Measurements from ENCODE around the gene PRAC1. TPM values are rescaled to one million over a fixed set of nuclear protein-coding genes. Genes with fewer than 3 reads are reported as not detected.

The PRAC1 gene
- total RNA-seq, 1 donor from 2014 or later: not detected

DNA sequence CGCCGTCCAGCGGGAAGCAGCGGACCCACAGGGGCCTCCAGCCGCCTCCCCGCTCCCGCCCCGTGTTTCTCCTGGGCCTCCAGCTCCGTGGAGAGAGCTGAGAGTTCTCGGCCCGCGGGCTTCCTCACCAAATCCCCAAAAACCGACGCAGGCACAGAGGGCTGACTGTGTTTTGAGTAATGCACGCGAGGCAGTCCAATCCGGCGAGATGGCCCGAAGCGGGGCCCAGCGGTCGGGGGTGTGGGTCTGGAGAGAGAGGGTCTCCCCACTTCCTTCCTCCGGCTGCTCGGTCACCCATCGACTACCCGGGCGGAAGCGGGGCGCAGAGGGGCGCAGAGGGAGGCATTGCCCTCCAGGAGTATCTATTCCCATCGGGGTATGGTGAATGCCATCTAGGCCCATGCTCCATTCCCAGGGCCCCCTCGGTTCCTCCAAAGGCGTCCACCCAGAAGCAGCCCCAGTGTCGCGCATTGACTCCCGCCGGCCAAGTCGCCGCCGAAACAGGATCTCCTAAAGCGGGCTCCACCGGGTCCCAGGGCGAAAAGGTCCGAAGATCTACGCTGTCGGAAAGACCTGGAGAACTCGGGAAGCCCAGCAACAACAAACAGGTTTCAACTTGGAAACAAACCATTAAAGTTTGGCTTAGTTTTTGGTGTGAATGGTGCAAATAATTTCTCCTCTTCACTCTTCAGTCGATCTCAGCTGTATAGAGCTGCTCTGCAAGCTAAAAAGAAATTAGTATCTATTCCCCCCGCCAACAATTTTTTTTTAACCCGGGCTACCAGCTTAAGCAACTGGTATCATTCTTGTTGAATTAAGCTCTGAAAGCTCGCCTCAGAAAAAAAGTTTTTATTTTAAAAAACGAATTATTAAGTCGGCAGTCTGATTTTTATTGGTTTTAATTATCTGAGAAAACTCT is 25.4 kb upstream of the PRAC1 start:
- DNase-seq (ENCODE audit: low read depth in 2 of 2): no peak

DNA sequence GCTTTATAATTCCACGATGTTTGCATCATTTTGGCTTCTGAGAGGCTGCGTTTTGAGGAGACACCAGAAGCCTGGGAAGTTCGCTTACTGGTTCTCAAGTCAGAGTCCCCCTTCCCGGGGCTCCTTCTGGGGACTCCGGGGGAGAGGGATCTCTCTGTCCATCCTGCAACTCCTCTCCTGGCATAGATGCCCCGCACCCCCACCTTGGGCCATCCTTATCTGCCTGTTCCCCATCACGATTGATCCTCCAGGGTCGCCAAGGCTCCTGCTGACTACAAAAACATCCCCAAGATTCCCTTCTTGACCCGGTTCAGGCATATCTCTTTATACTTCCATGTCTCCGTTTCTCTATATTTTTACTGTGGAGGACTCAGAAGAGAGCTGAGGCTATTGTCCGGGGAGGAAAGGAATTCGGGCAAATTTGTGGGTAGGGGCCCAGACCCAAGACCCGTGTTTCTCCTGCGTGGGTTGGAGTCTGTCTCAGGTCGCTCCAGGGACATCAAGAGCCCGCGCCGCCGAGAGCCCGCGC is 24.7 kb upstream of the PRAC1 start:
- DNase-seq (ENCODE audit: low read depth in 2 of 2): no peak

DNA sequence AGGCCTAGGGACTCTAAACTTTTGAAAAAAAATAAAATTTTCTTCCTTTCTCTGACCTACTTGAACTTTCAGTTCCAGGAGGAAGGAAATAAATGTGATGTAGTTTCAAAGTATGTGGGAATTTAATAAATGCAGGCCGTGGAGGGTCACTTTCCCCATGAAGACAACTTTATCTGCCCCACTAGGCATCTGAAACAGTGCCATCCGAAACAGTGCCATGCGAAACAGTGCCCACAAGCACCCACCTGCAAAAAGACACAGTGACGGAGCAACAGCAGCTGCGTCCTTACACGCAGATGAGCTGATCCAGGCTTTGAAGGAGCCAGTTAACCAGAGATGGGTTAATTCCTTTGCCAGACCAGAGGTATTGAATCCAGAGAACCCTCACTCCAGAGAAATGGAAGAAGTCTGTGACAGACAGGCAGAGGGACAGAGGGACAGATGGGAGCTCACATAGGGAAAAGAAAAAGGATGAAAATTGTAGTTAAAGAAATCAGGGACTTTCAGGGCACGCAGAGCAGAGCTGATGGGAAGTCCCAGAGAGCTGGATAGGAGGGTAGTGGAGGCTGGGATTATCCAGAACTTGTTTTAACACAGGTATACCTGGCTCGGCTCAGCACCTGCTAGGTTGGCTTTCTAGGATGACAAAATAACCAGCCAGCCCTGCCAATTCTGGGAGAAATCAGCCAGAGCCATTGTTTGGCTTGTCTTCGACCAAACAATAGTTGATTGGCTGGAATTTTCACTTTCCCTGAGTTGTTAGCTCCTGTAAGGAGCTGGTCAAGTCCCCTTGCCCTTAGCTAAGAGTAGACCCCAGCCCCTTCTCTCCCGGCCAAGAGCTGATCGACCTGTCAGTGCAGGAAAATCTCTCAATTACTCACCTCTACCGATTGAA is 23.3 kb upstream of the PRAC1 start:
- no peak for DNase-seq (ENCODE audit: low read depth in 2 of 2)

DNA sequence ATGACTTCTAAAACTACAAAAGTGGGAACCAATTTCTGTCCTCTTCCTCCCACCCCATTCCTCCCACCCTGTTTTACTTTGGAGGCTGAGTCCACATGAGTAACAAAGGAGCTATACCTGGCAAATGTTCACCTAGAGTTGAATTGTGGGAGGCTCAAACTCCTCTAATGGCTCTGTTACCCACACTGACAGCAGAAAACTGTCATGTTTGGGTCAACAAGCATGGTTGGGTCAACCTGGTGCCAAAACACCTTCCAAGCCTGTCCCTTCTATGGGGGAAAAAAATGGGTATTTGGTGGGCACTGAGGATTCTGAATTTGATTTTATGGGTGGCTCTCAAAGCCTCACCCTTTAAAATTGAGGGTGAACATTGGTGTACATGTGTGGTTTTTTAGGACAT is 18.2 kb upstream of the PRAC1 start:
- DNase-seq (ENCODE audit: low read depth in 2 of 2): no peak

DNA sequence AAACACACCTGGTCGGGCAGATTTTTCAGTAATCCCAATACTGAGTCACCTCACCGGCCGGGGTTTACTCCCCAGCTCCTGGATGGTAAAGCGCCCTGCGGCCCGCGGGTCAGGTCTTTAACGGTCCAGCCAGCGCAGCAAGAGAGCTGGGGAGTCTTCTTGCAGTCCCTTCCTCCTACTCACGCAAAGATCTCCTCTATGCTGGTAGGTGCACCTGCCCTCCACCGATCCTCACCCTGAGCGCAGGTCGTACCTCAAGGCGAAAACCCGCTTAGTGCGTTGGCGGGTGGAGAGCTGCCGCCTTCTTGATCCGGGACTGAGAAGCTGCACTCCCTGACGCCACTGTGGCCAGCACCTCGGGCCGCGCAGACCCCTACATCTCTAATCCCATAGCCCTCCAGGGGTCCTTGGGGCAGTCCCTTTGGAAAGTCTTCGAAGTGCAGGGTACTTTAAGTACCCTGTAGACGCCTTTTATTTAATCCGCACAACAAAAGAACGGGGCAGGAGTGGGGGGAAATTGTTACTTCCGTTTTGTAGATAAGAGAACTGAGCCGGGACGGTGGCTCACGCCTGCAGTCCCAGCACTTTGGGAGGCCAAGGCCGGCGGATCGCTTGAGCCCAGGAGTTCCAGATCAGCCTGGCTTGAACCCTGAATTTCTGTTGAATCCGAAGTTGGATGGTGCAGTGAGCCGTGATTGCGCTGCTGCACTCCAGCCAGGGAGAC is 16.6 kb upstream of the PRAC1 start:
- DNase-seq (ENCODE audit: low read depth in 2 of 2): no peak

- no peak for DNase-seq (ENCODE audit: low read depth in 2 of 2)
Observed at GRCh38 chr17:48738424-48738802, 16.1 kb upstream of the PRAC1 start.

DNA sequence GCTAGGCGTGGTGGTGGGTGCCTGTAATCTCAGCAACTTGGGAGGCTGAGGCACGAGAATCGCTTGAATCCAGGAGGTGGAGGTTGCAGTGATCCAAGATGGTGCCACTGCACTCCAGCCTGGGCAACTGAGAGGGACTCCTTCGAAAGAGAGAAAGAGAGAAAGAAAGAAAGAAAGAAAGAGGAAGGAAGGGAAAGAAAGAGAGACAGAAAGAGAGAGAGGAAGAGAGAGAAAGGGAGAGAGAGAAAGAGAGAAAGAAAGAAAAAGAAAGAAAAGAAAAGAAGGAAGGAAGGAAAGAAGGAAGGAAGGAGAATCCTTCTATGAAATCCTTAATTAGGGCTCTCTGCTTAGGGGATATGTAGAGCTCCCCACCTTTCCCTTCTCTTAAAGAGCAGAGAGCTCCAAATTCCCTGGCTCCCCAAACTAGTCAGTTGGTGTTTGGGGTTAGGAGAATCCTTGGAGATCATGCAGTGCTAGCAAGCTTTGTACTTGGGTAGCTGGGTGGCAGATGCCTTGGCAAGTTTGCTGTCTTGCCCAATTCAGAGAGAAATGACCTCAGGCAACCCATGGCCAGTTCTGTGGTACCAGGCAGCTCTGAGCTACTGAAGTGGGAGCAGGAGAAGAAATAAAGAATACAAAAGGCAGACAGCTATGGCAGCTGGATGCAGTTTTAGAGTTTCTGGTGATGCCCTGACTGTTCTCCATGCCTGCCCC is 15.2 kb upstream of the PRAC1 start:
- no peak for DNase-seq (ENCODE audit: low read depth in 2 of 2)

DNA sequence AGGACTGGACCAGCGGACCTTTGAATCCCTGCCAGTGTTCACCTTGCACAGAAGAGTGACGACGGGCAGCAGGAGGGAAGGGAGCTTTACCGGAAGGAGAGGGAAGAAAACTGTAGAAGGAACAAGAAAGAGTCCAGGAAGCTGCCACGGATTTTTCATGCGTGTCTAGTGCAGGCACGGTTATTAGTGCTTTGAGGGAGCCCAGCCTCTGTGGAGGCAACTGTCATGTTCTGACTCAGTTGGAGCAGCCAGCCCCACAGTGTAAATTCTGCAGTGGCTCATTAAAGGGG is 12.7 kb upstream of the PRAC1 start:
- DNase-seq (ENCODE audit: low read depth in 2 of 2): no peak

DNA sequence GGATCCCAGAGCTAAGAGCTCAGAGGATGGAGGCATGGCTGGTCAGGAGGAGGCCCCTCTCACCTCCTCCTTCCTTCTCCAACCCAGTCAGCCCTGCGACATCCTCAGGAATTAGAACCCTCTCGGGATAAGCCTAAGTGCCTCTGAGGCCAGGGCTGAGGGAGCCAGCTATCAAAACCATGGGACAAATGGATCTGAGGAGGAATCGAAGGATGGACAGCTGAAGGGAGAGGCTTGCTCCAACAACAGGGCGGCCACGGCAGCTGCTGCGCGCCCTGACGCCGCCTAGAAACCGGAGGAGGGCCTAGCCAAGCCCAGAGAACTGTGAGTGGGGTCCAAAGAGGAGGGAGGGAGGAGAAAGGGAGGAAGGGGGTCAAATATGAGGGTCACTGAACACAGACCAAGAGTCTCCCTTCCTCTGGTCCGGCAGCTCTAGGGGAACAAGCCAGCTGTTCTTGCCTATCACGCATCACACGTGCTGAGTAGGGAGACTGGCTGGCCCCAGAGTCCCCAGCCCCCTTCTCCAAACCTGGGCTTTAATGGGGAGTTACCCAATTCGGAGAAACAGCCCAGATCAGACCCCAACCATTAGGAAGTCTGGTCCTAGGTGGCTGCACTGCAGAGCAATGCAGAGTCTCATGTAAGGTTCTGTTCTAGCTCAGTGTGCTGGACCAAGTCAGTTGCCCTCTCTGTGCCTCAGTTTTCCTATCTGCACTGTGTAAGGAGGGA is 12.2 kb upstream of the PRAC1 start:
- DNase-seq (ENCODE audit: low read depth in 2 of 2): no peak

- no peak for DNase-seq (ENCODE audit: low read depth in 2 of 2)
Observed at GRCh38 chr17:48733632-48734328, 11.5 kb upstream of the PRAC1 start.

GRCh38 chr17:48732688-48733629 is 10.6 kb upstream of the PRAC1 start:
- no peak for DNase-seq (ENCODE audit: low read depth in 2 of 2)

- DNase-seq (ENCODE audit: low read depth in 2 of 2): no peak
Observed at GRCh38 chr17:48731355-48731754, 9.0 kb upstream of the PRAC1 start.

GRCh38 chr17:48730240-48730550 is 7.9 kb upstream of the PRAC1 start:
- no peak for DNase-seq (ENCODE audit: low read depth in 2 of 2)

GRCh38 chr17:48729335-48730239 is 7.3 kb upstream of the PRAC1 start:
- DNase-seq (ENCODE audit: low read depth in 2 of 2): no peak

DNA sequence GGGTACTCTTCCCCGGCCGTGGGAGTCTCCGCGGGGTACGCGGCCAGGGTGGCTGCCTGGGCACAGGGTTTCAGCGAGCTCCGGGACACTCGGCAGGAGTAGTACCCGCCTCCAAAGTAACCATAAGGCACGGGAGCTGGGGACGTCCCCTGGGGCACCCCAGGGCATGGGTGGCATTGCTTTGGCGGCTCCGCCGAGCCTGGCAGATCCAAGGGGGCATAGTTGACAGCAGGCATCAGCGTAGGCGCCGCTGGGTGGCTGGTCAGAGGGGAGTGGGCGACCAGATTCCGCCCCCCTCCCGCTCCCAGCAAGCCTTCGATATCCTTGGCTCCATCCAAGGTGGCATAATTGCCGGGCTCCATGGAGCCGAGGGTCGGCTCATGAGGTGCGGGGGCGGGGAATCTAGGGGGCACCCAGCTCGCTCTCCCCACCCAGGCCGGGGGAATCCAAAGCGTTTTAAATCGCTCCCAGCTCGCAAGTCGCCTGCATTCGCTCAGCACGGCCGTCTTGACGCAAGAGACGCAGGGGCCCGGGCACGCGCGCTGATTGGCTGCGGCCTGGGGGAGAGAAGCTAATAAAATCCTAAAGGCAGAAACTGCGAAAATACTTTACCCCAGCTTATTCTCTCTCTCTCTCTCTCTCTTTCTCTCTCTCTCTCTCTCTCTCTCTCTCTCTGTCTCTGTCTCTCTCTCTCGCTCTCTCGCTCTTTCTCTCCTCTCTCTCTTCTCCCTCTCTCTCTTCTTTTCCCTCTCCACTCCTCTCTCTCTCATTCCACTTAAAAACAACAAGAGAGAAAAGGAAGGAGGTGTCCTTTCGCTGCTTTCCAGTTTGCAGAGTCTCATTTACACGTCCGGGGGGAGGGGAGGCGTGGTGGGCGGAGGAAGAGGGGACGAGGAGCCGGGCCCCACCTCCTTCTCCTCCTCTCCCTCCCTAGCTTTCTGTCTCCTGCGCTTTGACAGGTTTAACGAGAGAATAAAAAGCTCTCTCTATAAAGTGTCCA is 6.2 kb upstream of the PRAC1 start, which contains the start of gene HOXB13:
HOXB13 (minus strand) TSS at position 519 of the 1,000 bp plus-strand sequence; CDS start at position 362, 157 bp downstream.
- DNase-seq (ENCODE audit: low read depth in 2 of 2): peak; percentile 34 to 37

DNA sequence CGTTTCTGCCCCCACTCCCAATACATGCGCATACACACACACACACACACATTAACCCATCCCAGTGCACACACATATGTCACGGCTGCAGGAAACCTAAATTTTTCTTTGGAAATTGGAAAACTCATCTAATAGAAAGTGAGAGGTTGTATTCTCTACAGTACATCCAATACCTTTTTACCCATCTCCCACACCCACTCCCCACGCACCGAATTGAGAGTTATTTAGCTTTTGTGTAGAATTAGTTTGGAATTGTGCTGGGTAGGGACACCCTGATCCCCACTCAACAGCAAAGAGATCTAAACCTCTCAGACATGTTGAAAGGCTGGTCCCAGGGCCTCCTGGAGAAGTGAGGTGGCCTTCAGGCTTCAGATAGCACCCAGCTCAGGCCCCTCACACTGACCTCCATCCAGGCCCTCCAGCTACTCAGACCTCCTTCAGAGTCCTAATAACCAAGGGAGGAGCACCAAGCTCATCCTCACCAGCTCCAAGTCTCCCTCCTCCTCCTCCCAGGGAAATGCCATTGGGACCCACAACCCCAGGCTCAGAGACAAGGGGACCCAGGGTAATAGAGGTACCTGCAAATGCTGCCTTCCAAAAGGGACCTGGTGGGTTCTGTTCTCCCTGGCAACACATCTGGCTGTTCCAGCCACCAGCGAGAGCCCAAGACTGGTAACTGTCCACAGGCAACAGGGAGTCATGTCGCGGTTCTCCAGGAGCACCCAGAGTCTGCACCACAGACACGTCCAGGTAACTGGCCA is 5.3 kb upstream of the PRAC1 start:
- no peak for DNase-seq (ENCODE audit: low read depth in 2 of 2)
